ENCODE results near the gene CTNNBL1.

CTNNBL1 gene

DNA sequence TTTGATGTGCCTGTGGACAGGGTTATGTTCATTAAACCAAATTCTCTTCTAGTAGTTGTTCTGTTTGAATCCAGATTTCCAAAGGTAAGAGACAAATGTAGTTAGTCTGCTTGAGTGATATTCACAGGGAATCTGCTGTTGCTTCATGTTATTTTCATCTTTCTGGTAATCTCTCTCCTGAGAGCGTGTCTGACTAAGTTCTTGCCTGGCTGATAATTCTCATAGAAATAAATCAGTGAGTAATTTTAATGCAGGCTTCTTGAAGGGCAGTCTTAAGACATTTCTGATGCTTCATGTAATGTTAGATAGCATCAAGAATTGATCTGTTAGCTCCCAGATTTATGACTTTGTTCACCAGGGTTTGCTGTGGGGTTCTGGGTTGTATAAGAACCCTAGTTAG, 54.2 kb downstream of the CTNNBL1 start:
- no peak for DNase-seq

DNA sequence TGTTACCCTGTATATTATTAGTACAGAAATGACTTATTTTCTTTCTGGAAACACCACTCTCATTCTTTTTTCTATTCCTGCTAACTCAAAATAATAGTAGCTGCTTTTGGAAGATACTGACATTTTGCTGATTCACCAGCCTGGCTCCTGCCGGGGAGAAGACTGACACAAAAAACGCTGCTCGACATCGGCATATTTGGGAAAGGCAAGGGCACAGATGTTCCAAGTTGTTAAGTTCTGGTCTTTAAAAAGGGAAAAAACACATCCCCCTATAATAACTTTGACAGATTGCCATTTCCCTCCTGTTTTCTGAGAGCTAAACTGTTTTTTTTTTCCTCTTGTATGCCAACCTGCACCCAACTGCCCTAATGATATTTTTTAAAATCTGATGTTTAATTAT, 55.4 kb downstream of the CTNNBL1 start:
- no peak for DNase-seq

DNA sequence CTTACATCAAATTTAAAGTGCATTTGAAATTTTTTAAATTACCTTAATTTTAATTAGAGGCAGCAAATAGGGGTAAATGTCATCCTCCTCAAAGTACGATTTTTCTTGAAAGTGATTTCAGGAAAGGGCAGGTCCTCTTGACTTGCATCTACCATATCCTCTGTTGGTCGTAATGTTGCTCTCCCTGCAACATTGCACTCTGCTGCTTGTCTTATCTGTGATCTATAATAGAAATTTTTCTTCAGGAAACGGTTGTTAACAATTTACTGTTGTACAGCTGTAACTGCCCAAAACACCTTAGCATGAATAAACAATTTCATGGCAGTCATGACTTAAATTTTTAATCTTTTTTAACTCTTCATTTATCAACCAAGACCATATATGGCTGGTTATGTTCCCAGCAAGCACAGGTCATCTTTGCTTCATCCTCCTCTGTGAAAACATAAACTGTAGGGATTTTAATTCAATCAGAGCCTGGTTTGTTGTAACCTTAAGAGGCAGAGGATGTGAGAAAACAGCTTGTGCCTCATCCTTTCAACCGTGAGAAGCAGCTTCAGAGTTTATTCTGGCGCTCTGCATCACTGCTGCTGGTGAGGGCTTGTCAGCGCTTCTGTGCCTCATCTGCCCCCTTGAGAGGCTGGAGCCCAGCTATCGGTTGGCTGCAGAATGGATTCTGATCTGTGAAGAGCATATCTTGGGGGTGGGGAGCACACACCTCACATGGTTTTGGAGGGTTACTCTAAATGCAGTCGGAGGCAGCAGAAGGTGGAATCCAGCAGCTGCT, 56.0 kb downstream of the CTNNBL1 start:
- no peak for DNase-seq

DNA sequence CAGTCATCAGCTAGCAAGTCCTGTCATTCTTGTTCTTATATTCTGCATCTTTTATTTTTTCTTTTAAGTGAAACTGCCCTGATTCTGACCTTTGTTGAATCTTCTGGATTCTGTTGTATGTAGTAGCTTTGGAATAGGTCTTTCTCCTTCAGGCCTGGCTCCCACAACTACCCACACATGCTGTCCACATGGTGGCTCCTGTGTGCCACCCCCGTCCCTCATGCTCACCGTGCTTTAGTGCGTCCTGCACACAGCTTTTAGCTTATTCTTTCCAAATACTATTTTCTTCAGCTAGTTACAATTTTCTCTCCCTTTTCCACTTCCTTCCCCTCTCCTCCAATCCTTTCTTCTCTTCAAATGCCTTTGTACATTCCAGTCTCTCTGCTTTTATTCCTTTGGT, 61.8 kb downstream of the CTNNBL1 start:
- DNase-seq: no peak

DNA sequence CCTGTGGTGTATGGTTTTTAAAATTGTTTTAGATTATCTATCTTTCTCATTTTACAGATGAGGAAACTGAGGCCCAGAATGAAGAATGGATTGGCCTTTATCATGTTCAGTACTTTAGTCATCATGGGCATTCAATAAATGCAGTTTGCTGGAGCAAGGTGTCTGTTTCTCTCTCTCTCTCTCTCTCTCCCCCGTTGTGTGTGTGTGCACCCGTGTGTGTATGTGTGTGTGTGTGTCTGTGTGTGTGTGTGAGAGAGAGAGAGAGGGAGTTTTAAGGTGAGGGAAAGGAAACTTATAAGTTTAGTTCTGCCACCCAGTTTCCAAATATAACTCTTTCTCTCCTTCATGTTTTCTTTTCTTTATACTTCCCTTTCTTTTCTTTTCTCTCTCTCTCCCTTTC, 62.4 kb downstream of the CTNNBL1 start:
- DNase-seq: no peak

DNA sequence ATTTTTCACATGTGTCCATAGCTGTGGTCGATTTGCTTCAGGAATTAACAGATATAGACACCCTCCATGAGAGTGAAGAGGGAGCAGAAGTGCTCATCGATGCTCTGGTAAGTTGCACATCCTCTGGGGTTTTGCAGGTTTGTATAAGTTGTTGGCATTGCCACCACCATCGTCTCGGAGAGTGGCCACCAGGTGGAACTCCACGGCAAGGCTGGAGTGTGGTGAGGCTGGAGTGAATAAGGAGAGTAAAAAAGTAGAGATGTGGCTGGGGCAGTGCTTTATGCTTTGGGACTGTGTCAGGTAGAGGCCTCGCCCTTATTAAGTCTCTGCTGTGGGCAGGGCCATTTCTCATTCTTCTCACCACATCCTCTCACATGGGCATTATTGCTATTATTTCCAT, 63.7 kb downstream of the CTNNBL1 start:
- DNase-seq: no peak

DNA sequence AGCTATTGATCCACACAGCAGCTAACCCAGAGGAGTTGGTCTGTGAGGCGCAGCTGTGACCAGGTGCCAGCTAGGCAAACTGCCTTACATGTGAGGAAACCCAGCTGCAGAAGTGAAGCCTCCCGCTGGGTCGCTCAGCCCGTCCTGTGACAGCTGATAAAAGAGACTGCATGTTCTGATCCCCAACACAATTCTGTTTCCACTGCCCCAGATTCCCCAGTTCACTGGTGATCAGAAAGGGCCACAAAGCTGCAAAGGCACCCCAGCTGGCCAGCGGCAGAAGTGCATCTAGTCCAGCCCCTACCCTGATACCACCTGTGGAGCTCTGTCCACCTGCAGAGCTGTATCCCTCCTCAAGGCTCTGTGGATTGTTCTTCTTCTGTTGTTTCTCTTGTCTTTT, 64.5 kb downstream of the CTNNBL1 start:
- DNase-seq: no peak

DNA sequence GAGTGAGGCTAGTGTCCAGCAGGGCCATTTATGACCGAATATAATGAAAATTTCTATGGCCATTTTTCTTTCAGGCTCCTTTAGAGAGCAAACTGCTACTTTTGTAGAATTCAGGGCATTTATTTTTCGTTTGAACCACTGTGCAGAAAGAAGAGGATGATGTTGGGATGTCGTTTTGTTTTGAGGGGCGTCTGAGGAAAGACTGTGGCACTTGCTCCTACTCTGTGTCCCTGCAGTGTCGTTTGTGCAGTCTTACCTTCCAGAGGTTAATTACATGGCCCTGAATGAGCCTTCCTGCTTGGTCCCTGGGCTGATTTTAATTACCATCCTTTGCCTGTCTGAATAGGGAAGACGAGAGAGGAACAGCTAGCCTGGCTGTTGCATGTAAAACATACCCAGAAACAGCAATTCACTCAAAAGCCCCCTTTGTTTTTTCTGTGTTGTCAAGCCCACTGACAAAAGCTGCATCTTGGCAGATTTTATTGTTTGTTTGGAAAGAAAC, 65.3 kb downstream of the CTNNBL1 start:
- no peak for DNase-seq

DNA sequence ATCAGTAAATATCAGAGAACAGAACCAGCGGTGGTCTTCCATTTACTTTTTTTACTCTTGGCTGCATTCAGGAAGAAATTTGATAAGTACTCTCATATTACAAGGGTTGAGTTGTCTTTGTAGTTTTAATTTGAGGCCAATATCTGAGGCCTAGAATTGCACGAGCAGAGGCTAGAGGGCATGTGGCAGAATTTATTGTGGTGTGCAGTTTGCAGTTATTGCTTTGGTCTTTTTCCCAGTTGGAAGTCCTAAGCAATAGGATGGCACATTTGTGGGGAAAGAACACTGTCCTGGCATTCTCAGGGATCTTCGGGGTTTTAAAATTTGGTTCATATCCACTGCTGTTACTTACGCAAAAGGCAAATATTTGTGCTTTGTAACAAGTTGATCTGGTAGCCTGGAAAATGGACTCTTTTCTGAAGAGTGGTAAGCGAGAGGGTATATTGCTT, 66.0 kb downstream of the CTNNBL1 start:
- no peak for DNase-seq

DNA sequence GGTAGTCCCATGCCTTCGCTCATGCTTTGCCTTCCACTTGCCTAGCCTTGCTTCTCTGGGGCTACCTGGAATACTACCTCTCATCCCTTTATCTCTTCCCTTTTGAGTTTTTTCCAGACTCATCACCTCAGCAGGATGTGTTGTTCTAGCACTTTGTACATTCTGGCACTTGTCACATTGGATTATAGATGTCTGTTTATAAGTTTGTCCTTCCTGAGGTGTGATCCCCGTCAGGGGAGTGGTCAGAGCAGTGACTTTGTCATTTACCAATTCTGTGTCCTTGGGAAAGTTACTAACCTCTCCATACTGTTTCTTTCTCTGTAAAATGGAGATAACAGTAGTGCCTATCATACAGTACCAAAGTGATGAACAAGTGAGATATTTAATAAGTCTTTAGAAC, 66.5 kb downstream of the CTNNBL1 start:
- DNase-seq: no peak

DNA sequence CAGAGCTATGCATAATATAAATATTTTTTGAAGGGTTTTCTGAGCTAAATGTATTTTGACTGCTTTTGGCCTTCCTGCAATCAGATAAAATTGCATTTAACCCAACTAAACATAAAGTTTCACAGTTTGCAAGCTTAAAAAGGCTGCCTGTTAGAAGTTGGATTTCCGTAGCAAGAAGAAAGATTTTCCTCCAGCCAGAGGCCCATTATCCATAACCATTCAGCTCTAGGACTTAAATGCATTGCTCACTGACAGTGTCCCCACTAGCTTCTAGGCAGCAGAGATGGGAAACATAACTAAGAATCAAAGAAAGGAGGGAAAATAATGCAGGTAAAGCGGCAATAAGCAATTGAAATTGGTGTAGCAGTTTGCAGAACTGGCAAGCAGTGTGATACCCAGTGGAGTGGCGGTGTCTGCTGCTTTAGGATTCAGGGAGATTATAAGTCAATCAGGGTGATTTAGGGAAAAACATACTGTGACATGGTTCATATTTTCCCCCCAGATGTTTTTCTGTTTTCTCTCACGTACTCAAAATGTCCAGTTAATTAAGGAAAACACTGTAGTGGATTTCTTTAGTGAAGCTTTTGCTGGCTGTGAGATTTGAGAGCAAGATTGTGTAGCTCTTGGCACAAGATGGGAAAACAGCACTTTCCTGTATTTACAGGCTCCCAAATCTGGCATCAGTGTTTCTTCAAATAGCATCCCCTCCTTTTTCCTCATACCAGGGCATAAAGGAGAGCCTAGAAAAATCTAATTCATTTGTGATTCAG, 69.1 kb downstream of the CTNNBL1 start:
- no peak for DNase-seq

DNA sequence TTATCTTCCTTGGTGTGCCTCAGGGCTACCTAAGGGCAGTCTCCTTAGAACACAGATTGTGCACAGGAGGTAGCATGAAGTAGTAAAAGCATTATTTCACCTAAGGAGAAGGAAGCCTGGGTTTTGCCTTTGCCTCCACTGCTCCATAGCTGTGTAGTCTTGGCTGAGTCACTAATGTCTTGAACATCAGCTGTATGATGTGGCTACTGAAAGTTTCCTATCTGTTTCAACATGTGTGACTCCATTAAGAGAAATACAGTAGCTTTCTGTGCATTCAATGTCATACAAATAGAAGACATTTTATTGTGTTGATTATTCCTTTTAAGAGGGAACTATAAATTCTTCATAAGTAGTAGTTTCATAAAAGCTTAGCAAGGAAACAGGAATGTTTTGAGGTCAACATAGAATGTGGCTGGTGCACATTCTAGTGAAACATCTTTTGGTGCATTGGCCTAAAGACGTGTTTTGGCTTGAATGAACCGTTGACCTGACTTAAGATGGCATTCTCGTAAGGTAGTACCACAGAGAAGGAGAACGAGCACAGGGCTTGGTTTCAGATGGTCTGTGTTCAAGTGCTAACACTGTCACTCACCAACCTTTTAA, 70.6 kb downstream of the CTNNBL1 start:
- no peak for DNase-seq

DNA sequence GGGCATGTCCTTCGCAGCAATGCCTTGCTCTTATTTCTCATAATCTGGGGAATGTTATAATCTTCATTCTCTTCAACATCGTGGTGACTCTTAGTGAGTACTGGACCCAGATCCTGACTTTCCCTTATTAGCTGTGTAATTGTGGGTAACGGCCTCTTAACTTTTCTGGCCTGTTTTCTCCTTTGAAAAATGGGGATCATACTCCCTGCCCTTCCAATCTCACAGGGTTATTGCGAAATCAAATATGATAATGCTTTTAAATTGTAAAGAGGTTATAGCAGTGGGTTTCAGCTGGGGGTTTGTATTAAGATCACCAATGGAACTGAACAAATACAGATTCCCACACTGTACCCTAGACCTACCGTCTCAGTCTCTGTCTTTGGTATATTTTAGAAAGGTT, 77.1 kb downstream of the CTNNBL1 start:
- no peak for DNase-seq

DNA sequence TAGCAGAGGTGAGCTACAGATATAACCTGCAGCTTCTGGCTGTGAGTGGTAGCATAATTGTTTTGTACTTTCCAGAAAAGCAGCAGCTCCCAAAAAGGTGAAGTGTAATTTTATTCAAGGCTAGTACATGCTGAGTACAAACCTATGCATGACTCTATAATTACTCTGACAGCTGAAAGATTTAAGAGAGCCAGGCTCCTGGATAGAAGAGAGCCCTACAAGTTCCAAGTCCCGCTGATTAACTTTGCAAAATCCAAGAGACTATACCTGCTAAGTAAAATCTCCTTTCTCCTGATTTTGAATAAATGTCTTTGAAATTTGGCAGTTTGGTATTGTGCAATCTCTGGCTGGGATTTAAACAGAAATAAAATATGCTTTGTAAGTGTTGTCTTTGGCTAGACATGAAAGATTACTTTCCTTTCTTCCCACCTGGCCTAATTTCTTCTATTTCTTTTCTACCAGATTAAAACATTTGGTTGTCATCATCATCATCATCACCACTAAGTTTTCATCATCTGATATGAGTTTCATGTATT, 79.5 kb downstream of the CTNNBL1 start:
- no peak for DNase-seq

DNA sequence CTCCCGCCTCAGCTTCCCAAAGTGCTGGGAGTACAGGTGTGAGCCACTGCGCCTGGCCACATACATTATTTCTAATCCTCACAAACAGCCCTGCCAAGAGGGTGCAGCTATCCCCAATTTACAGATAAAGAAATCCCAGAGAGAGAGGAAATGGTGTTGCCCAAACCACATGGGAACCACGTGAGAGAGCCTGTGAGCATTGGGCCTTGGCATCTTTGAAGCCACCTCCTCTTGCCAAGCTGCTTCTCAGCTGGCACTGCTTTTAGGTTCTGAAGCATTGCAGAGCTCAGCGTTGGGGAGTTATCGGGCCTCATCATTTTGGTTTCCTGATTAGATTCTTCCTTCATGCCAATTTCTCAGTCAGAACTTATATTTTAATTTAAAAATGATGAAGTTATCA, 80.3 kb downstream of the CTNNBL1 start:
- no peak for DNase-seq

DNA sequence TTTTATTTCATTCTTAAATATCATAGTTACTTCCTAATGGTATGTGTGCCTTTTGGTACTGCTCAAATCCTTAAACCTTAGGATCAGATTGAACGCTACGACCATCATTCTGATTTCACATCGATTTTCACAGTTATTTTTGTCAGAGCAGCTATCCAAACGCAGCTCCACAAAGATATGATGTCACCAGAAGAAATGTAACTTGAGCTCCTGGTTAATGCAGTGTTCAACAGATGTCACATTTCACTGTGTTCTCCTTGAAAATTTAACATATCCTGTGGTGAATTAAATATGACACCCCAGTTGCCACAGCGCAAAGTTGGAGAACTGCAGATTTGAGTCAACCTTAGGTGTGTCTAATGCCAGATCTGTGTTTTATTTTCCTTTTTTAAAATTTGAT, 81.4 kb downstream of the CTNNBL1 start:
- DNase-seq: no peak

DNA sequence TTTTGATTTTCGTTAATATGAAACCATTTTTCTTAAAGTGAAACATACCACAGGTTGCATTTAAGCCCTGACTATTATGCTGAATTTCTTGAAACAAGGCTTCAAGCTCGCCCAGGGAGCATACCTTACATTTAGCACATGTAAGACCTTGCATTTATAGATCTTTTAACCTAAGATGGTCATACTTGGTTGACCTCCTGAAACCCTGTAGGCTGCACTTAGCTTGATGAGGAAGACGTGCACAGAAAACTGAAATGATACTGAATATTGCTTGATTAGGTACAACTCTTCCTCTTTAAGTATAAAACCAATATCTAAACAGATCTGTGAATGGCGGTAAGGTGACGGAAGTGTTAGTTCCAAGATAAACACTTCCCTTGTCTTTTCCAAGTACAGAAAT, 82.2 kb downstream of the CTNNBL1 start:
- no peak for DNase-seq

DNA sequence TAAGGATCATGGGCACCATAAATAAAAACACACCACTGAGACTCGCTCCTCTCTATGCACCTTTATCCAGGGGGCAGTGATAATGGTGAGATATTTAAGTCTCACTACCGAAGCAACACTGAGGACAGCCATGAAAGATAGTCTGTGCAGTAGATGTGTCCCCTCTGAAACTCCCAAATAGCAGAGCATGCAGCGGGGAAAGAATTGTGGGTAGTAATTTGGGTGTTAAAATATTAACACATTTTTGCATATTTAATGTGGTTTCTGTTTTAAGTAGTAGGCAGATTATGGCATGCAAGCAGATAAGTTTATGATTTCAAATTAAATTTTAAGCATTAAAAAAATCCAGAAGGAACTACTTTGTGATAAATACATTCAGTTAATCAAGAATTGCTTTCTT, 82.7 kb downstream of the CTNNBL1 start:
- no peak for DNase-seq

DNA sequence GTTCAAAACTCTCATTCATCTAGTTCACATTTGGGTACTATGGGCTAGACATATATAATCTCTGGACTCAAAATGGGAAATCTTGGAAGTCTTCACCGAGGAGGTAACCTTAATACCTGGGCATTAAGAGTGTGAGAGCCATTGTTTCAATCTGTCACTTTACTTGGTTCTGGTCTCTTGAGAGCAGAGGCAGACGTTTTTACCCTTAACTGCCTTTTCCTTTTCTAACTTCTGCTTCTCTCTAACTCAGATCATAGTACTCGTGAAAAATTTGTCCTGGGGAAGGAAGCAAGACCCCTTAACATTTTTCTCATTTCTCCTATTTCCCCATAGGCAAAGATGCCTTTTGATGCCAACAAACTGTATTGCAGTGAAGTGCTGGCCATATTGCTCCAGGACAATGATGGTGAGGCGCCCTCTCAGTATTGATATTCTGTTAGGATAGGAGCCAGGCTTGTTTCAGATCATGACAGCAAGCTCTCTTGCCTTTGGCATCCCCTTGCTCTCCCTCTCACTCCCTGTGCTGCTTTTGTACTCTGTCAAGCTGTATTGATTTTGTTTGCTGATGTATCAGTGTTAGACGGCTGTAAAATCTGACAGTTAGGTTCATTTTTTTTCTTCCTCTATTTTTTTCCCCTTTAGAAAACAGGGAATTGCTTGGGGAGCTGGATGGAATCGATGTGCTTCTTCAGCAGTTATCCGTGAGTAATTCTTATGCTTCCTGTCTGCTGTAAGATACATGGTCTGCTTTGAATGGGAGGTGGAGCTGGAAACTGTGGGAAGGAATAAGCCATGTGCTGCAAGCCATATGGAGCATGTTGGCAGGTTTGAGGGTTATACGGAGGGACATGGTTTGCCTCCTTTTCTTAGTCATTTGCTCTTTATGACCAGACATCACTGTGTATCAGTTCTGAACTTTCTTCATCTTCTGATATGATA, 83.5 kb downstream of the CTNNBL1 start:
- no peak for DNase-seq

DNA sequence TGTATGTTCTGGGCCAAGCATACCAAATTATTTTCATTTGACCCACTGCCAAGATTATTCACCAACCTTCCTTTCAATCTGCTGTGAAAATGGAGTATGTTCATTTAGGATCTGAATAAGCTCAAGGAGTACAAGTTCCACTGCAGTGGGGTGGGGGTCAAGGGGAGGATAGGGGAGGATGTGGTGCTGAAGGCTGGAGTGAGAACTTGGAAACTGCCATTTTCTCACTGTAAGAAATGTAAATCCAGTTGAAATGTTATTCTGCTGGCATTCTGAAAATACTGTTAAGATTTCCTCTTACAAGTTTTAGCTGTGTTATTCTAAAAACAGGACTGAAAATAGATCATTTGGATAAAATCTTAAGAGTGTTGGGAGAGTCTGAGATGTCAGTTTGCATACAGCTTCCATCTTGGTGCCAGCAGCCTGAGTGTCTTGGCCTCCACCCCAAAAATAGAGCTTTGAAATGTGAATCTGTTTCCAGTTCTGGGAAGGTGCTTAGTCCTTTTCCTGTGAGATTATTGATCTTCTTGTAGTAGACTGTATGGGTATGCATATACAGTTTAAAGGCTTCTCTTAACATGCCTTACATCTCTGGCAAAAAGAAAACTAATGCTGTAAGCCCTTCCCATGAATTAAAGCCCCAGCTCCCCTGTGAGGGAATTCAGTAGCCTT, 84.3 kb downstream of the CTNNBL1 start:
- no peak for DNase-seq

DNA sequence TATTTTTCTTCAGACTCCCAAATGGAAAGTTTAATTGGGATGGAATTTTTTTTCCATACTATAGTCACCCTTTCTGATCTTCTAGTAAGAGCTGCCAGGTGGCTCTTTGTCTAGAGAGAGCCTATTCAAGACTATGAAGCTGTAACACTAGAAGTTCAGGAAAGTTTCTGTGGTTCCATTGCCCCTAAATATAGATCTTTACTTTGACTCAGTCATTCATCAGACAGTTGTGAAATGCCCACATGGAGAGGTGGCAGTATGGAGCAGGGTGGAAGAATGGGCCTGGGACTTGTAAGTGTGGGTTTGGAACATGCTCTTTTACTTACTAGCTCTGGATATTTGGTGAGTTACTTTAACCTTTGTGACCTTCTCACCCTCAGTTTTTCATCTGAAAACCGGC, 87.8 kb downstream of the CTNNBL1 start:
- no peak for DNase-seq

DNA sequence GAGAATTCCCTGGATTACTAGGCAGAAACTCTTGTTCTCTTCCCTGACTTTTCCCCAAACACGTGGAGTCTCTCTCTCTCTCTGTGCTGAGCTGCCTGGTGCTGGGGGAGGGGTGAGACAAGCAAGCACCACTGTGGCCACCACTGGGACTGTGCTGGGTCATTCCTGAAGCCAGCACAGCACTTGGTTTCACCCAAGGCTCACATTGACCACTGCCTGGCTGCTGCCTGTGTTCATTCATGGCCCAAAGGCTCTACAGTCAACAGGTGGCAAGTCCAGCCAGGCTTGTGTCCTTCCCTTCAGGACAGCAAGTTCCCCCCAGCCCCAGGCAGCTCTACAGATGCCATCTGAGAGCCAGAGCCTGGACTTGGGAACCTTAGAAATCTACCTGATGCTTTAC, 92.2 kb downstream of the CTNNBL1 start:
- no peak for DNase-seq

Measured in CD4-positive, alpha-beta T cell treated with Interferon gamma for 1 hour (primary cell).